Measurements from ENCODE around the gene FDXR. TPM values are rescaled to one million over a fixed set of nuclear protein-coding genes. Genes with fewer than 3 reads are reported as not detected.

Gene FDXR
- total and polyA plus RNA-seq, 4 donors: 3.9 to 10.1 (median 4.6) TPM

DNA sequence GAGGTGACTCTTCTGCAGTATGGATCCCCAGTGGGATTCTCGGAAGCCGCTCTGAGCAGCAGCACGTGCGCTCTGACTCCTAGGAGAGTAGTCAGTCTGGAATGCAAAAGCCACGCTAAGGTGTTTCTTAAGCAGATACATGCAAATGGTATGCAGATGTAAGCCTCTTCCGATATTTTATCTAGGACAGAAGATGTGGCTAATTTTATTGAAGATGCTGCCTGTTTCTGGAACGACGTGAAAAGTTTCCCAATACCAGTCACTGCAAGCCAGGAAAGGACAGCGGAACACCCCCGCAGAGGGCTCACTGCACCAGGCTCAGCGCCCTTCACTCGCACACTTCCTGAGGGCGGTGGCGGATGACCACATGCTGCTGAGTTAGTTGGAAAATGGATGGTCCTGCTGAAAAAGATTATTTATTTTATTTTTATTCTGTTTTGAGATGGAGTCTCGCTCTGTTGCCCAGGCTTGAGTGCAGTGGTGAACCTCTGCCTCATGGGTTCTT is 10.5 kb upstream of the FDXR start:
- no peak for TF ChIP-seq FOXA2 (IDR thresholded peaks at IDR 0.05)
- no peak for TF ChIP-seq EGR1 (IDR thresholded peaks at IDR 0.05; ENCODE audit: low read depth in 2 of 2)
- no peak for TF ChIP-seq GABPA (IDR thresholded peaks at IDR 0.05 in 1 of 2, conservative IDR thresholded peaks at IDR 0.05 in 1 of 2)
- no peak for TF ChIP-seq HNF4G (IDR thresholded peaks at IDR 0.05)
- no peak for TF ChIP-seq RAD21 (IDR thresholded peaks at IDR 0.05)
- TF ChIP-seq JUND (IDR thresholded peaks at IDR 0.05): no peak
- TF ChIP-seq, protein P1, sequence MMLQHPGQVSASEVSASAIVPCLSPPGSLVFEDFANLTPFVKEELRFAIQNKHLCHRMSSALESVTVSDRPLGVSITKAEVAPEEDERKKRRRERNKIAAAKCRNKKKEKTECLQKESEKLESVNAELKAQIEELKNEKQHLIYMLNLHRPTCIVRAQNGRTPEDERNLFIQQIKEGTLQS (IDR thresholded peaks at IDR 0.05): no peak
- TF ChIP-seq, protein P2, sequence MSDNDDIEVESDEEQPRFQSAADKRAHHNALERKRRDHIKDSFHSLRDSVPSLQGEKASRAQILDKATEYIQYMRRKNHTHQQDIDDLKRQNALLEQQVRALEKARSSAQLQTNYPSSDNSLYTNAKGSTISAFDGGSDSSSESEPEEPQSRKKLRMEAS (IDR thresholded peaks at IDR 0.05): no peak
- no peak for TF ChIP-seq YY1 (IDR thresholded peaks at IDR 0.05)
- no peak for TF ChIP-seq SP1 (IDR thresholded peaks at IDR 0.05)
- Histone ChIP-seq H3K9ac (ENCODE audit: low read depth in 1 of 2, low read length in 2 of 2) (no peak overlapping the region), H3K4me1 (ENCODE audit: control insufficient read depth in 4 of 4, insufficient read depth in 4 of 4, low read length in 3 of 4) (no peaks in the 10 kb centered on the region), H3K27ac (ENCODE audit: low read depth in 1 of 2, low read length in 2 of 2) (no peak overlapping the region), H3K9me3 (ENCODE audit: control insufficient read depth in 4 of 4, low read length in 3 of 4) (no peaks in the 10 kb centered on the region), H3K27me3 (ENCODE audit: control insufficient read depth in 4 of 4, insufficient read depth in 4 of 4, low read length in 3 of 4) (no peaks in the 10 kb centered on the region), H3K36me3 (ENCODE audit: control insufficient read depth in 4 of 4, insufficient read depth in 3 of 4, low read depth in 1 of 4, low read length in 3 of 4) (no peaks in the 10 kb centered on the region), H3K4me3 (ENCODE audit: low read depth in 1 of 3, low read length in 3 of 3) (no peak overlapping the region)
- no peak for DNase-seq (ENCODE audit: low spot score)
- WGBS: 76% methylated on average over 15 of the region's 15 CpGs

DNA sequence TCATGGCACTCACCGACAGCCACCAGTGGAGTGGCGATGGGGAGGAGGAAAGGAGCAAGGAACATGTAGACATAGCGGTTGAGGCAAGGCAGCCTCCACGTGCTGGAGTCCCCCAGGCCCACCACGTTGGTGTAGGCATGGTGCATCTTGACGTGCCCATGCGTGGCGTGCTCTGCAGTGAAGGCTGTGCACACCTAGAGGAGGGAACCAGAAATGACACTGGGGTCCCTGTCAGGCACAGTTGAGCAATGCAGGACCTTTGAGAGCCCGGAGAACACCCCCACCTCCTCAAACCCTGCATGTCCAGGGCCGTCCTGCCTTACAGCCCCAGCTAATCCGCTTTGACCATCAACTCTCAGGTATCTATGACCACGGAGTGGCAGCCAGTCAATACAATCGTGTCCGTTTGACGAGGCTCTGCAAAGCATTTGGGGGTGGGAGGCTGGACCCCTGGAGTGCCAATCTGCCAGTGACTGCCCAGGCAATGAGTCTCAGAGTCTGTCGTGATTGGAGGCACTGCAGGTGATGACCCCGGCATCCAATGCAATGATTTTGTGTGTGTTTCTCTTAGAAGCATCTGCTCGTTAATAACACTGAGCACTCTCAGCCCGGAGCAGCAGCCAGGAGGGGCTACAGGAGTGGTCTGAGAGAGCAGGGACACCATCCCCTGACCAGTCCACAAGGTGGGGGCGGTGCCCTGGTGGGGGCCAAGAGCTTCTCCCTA is 9.9 kb upstream of the FDXR start:
- peaks cover 0 to under 1% (median 0%) of the 10 kb centered on the region in 4 donors for H3K4me1 ChIP-seq (ENCODE audit: control insufficient read depth in 4 of 4, insufficient read depth in 4 of 4, low read length in 3 of 4)
- no peaks in the 10 kb centered on the region for H3K36me3 ChIP-seq (ENCODE audit: control insufficient read depth in 4 of 4, insufficient read depth in 3 of 4, low read depth in 1 of 4, low read length in 3 of 4)
- WGBS: 85% methylated on average over 20 of the region's 20 CpGs
- no peaks in the 10 kb centered on the region for H3K9me3 ChIP-seq (ENCODE audit: control insufficient read depth in 4 of 4, low read length in 3 of 4)
- DNase-seq (ENCODE audit: low spot score): no peak
- H3K9ac ChIP-seq (ENCODE audit: low read depth in 1 of 2, low read length in 2 of 2): no peak overlapping the region
- no peak overlapping the region for H3K27ac ChIP-seq (ENCODE audit: low read depth in 1 of 2, low read length in 2 of 2)
- H3K4me3 ChIP-seq (ENCODE audit: low read depth in 1 of 3, low read length in 3 of 3): no peak overlapping the region
- H3K27me3 ChIP-seq (ENCODE audit: control insufficient read depth in 4 of 4, insufficient read depth in 4 of 4, low read length in 3 of 4): no peaks in the 10 kb centered on the region
- no peak for TF ChIP-seq NR2F2 (IDR thresholded peaks at IDR 0.05)
- no peak for TF ChIP-seq HNF4A (conservative IDR thresholded peaks at IDR 0.05)
- no peak for TF ChIP-seq TAF1 (conservative IDR thresholded peaks at IDR 0.05)
- no peak for TF ChIP-seq FOXA1 (IDR thresholded peaks at IDR 0.05)
- no peak for TF ChIP-seq EGR1 (IDR thresholded peaks at IDR 0.05; ENCODE audit: low read depth in 2 of 2)
- TF ChIP-seq YY1 (IDR thresholded peaks at IDR 0.05): no peak
- TF ChIP-seq RXRA (IDR thresholded peaks at IDR 0.05): no peak
- TF ChIP-seq SP1 (IDR thresholded peaks at IDR 0.05): no peak

DNA sequence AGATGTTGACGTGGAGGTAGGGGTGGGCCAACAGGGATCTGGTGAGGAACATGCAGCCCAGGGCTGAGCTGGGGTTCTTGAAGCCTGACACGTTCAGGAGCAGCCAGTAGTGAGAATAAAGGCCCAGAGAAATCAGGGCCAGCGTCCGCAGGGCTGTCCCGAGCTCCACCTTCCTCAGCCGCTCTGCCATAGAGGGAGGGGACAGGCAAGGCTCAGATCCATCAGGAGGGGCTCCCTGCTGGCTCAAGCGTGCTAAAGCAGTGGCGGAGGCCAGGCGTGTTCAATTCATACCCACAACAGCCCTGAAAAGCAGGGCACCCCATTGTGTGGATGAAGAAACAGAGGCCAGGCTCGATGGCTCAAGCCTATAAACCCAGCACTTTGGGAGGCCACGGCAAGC is 8.3 kb upstream of the FDXR start:
- no peak for TF ChIP-seq GABPA (IDR thresholded peaks at IDR 0.05 in 1 of 2, conservative IDR thresholded peaks at IDR 0.05 in 1 of 2)
- TF ChIP-seq YY1 (IDR thresholded peaks at IDR 0.05): no peak
- no peak for TF ChIP-seq SP1 (IDR thresholded peaks at IDR 0.05)
- no peak for TF ChIP-seq NR2F2 (IDR thresholded peaks at IDR 0.05)
- TF ChIP-seq, protein P3, sequence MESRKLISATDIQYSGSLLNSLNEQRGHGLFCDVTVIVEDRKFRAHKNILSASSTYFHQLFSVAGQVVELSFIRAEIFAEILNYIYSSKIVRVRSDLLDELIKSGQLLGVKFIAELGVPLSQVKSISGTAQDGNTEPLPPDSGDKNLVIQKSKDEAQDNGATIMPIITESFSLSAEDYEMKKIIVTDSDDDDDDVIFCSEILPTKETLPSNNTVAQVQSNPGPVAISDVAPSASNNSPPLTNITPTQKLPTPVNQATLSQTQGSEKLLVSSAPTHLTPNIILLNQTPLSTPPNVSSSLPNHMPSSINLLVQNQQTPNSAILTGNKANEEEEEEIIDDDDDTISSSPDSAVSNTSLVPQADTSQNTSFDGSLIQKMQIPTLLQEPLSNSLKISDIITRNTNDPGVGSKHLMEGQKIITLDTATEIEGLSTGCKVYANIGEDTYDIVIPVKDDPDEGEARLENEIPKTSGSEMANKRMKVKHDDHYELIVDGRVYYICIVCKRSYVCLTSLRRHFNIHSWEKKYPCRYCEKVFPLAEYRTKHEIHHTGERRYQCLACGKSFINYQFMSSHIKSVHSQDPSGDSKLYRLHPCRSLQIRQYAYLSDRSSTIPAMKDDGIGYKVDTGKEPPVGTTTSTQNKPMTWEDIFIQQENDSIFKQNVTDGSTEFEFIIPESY (IDR thresholded peaks at IDR 0.05): no peak
- TF ChIP-seq EGR1 (IDR thresholded peaks at IDR 0.05; ENCODE audit: low read depth in 2 of 2): no peak
- TF ChIP-seq FOXA1 (IDR thresholded peaks at IDR 0.05): no peak
- TF ChIP-seq, protein P4, sequence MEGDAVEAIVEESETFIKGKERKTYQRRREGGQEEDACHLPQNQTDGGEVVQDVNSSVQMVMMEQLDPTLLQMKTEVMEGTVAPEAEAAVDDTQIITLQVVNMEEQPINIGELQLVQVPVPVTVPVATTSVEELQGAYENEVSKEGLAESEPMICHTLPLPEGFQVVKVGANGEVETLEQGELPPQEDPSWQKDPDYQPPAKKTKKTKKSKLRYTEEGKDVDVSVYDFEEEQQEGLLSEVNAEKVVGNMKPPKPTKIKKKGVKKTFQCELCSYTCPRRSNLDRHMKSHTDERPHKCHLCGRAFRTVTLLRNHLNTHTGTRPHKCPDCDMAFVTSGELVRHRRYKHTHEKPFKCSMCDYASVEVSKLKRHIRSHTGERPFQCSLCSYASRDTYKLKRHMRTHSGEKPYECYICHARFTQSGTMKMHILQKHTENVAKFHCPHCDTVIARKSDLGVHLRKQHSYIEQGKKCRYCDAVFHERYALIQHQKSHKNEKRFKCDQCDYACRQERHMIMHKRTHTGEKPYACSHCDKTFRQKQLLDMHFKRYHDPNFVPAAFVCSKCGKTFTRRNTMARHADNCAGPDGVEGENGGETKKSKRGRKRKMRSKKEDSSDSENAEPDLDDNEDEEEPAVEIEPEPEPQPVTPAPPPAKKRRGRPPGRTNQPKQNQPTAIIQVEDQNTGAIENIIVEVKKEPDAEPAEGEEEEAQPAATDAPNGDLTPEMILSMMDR (IDR thresholded peaks at IDR 0.05; ENCODE audit: low read depth, low read length, missing input control): no peak
- no peak for TF ChIP-seq FOXA2 (IDR thresholded peaks at IDR 0.05)
- Histone ChIP-seq H3K36me3 (ENCODE audit: control insufficient read depth in 4 of 4, insufficient read depth in 3 of 4, low read depth in 1 of 4, low read length in 3 of 4) (no peaks in the 10 kb centered on the region), H3K9me3 (ENCODE audit: control insufficient read depth in 4 of 4, low read length in 3 of 4) (no peaks in the 10 kb centered on the region), H3K4me3 (ENCODE audit: low read depth in 1 of 3, low read length in 3 of 3) (no peak overlapping the region), H3K27ac (ENCODE audit: low read depth in 1 of 2, low read length in 2 of 2) (no peak overlapping the region), H3K9ac (ENCODE audit: low read depth in 1 of 2, low read length in 2 of 2) (no peak overlapping the region), H3K4me1 (ENCODE audit: control insufficient read depth in 4 of 4, insufficient read depth in 4 of 4, low read length in 3 of 4) (peaks cover 0 to 5% (median 0%) of the 10 kb centered on the region in 4 donors), H3K27me3 (ENCODE audit: control insufficient read depth in 4 of 4, insufficient read depth in 4 of 4, low read length in 3 of 4) (no peaks in the 10 kb centered on the region)
- 92% methylated on average over 11 of the region's 11 CpGs for WGBS
- DNase-seq (ENCODE audit: low spot score): no peak

Measured in liver (tissue), 9 donors.